ENCODE measurements around the gene GNG13. TPM values are rescaled to one million over a fixed set of nuclear protein-coding genes. Genes with fewer than 3 reads are reported as not detected.

Gene GNG13
- polyA plus RNA-seq, 12 donors: 0.34 TPM; not detected in 11

- DNase-seq: no peak
These were observed 14.4 kb upstream of the GNG13 start for GRCh38 chr16:814974-815373.

- no peak for DNase-seq
These were observed 13.4 kb upstream of the GNG13 start for GRCh38 chr16:813916-814412.

GRCh38 chr16:813204-813915 lies 12.8 kb upstream of the GNG13 start:
- peak; percentile 36 for DNase-seq

GRCh38 chr16:808085-808386 lies 7.5 kb upstream of the GNG13 start:
- no peak for DNase-seq

- DNase-seq: peak; percentile 92
These were observed 7.0 kb upstream of the GNG13 start for GRCh38 chr16:807347-808084.

- no peak for DNase-seq
These were observed 4.9 kb upstream of the GNG13 start for GRCh38 chr16:805474-805873.

GRCh38 chr16:804193-805048 lies 3.9 kb upstream of the GNG13 start:
- no peak for DNase-seq

GRCh38 chr16:803754-804080 lies 3.2 kb upstream of the GNG13 start:
- DNase-seq: no peak

GRCh38 chr16:802914-803753 lies 2.6 kb upstream of the GNG13 start:
- no peak for DNase-seq

GRCh38 chr16:802461-802860 lies 1.9 kb upstream of the GNG13 start:
- DNase-seq: no peak

GRCh38 chr16:801584-802363 lies 1.2 kb upstream of the GNG13 start:
- no peak for DNase-seq

GRCh38 chr16:800834-801511 lies 439 bp upstream of the GNG13 start:
- no peak for DNase-seq

- DNase-seq: no peak
These were observed 1.2 kb downstream of the GNG13 start for GRCh38 chr16:799111-799947.

- DNase-seq: no peak
These were observed 1.9 kb downstream of the GNG13 start for GRCh38 chr16:798666-799065.

- no peak for DNase-seq
These were observed 2.8 kb downstream of the GNG13 start for GRCh38 chr16:797686-798085.

GRCh38 chr16:797120-797420 lies 3.5 kb downstream of the GNG13 start:
- no peak for DNase-seq

- DNase-seq: no peak
These were observed 4.0 kb downstream of the GNG13 start for GRCh38 chr16:796296-797119.

- no peak for DNase-seq
These were observed 4.8 kb downstream of the GNG13 start for GRCh38 chr16:795580-796229.

Measured in muscle of arm (tissue), 12 donors.